HL-60 (cell line): ENCODE results near the gene MAP3K2.

Source experiments
- DNase-seq, 2 experiments: peaks; one replicate each; pipeline ENCODE4 v3.0.0-alpha.2; 2010 to 2020; ENCODE audit warnings: low read depth in 1 of 2, low spot score in 1 of 2
- H3K27ac ChIP-seq: fragments of 250-450 bp; sonication (Bioruptor Pico); replicated peaks from 2 replicates; pipeline ENCODE4 v1.5.1; 2020; ENCODE audit warnings: mild to moderate bottlenecking, moderate library complexity
- H3K27me3 ChIP-seq: fragments of 250-450 bp; sonication (Bioruptor Pico); 2 replicates; pipeline ENCODE4 v1.5.1; 2021; ENCODE audit warnings: mild to moderate bottlenecking, moderate library complexity; ENCODE audit not compliant: insufficient read depth, poor library complexity, severe bottlenecking
- H3K4me3 ChIP-seq: replicated peaks from 2 replicates; pipeline ENCODE4 v1.5.1; 2011; ENCODE audit warnings: mild to moderate bottlenecking, control low read depth, low read length; ENCODE audit not compliant: insufficient read depth
- CTCF ChIP-seq: IDR thresholded peaks from one replicate; pipeline ENCODE4 v1.5.1; 2011; ENCODE audit warnings: low read length, control low read depth, inconsistent platforms; ENCODE audit not compliant: insufficient read depth
- GABPA ChIP-seq: IDR thresholded peaks from 2 replicates; pipeline ENCODE4 v1.6.1; 2012; ENCODE audit warnings: low read depth
- POLR2AphosphoS5 ChIP-seq: IDR thresholded peaks from 2 replicates; pipeline ENCODE4 v1.6.1; 2012; ENCODE audit warnings: low read depth
- REST ChIP-seq: IDR thresholded peaks from 2 replicates; pipeline ENCODE4 v1.6.1; 2012; ENCODE audit warnings: low read depth; ENCODE audit not compliant: insufficient replicate concordance
- SPI1 ChIP-seq: IDR thresholded peaks from 2 replicates; pipeline ENCODE4 v1.6.1; 2012; ENCODE audit warnings: low read depth, mild to moderate bottlenecking, borderline replicate concordance

Gene MAP3K2

GRCh38 chr2:127381762-127382161 lies 6.0 kb downstream of the MAP3K2 start:
- Histone ChIP-seq H3K27ac (no peak overlapping the region), H3K27me3 (no peaks in the 10 kb centered on the region), H3K4me3 (no peak overlapping the region)
- DNase-seq, result no peak
- TF ChIP-seq GABPA, result no peak
- TF ChIP-seq REST, result no peak
- no peak for TF ChIP-seq SPI1
- TF ChIP-seq CTCF, result no peak
- no peak for TF ChIP-seq POLR2AphosphoS5

DNA sequence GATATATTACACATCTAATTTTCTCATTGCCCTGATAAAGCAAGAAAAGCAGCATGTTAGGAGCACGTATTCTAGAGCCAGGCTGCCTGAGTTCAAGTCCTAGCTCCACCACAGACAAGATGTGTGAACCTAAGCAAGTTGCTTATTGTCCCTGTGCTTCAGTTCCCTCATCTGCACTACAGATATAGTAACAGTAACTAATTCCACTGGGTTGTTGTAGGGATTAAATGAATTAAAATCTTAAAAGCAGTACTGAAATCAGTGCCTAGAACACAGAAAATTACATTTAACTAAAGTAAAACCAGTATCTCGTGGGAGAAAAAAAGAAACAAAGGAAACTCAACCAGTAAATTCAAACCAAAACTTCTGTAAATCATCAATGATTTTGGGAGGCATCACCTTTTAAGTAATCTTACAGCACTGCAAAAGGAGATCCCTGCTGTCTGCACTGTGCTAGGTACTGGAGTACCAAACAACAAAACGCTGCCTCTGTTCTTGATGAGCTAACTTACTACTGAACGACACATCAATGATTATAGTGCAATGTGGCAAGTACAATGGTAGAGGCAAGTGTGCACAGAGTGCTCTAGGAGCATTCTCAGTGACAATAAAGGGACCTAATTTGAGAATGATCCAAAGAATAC lies 7.9 kb downstream of the MAP3K2 start:
- TF ChIP-seq REST (no peak), POLR2AphosphoS5 (no peak), GABPA (no peak), SPI1 (no peak), CTCF (no peak)
- H3K4me3 ChIP-seq, result no peak overlapping the region
- no peak for DNase-seq
- no peaks in the 10 kb centered on the region for H3K27me3 ChIP-seq
- no peak overlapping the region for H3K27ac ChIP-seq

- no peak for TF ChIP-seq REST
- TF ChIP-seq SPI1, result no peak
- no peak for TF ChIP-seq GABPA
- no peak for TF ChIP-seq POLR2AphosphoS5
- no peak for TF ChIP-seq CTCF
Observed at GRCh38 chr2:127378720-127379119, 9.1 kb downstream of the MAP3K2 start.

More at GRCh38 chr2:127378720-127379119, 9.1 kb downstream of the MAP3K2 start:
- Histone ChIP-seq H3K4me3 (no peak overlapping the region), H3K27me3 (no peaks in the 10 kb centered on the region), H3K27ac (no peak overlapping the region)
- DNase-seq, result no peak
